HG03039 (cell line): ENCODE data around the gene SLC9A3.

ENCODE experiments used
- ATAC-seq: cut with Tn5 transposase; IDR thresholded peaks from one replicate; pipeline ENCODE4 v1.9.1; 2021; ENCODE audit warnings: mild to moderate bottlenecking, moderate library complexity; ENCODE audit not compliant: unreplicated experiment

The SLC9A3 gene

GRCh38 chr5:448061-448765, 76.0 kb downstream of the SLC9A3 start:
- no peak for ATAC-seq

- ATAC-seq: no peak
Observed at GRCh38 chr5:447501-447900, 76.7 kb downstream of the SLC9A3 start.

DNA sequence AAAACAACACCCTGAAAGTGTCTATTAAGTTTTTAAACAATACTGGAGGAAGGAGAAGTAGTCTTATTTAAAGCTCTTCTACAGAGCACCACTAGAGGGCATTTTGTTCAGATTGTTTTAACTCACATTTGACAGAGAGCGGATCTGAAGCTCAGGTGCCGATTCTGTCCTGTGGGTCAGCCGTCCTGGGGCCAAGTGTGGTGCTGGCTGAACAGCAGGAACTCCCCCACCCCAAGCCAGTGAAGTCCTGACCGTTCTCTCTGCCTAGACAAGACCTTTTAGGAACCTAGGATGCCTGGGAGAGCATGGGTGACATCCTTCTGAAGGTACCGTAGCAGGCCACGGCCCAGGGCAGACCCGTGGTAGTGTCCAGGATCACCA, 77.4 kb downstream of the SLC9A3 start:
- ATAC-seq: no peak

- no peak for ATAC-seq
Observed at GRCh38 chr5:446066-446882, 78.0 kb downstream of the SLC9A3 start.

- ATAC-seq: no peak
Observed at GRCh38 chr5:445591-445990, 78.7 kb downstream of the SLC9A3 start.

GRCh38 chr5:444226-444625, 80.0 kb downstream of the SLC9A3 start:
- ATAC-seq: no peak

GRCh38 chr5:443239-444151, 80.8 kb downstream of the SLC9A3 start:
- no peak for ATAC-seq

DNA sequence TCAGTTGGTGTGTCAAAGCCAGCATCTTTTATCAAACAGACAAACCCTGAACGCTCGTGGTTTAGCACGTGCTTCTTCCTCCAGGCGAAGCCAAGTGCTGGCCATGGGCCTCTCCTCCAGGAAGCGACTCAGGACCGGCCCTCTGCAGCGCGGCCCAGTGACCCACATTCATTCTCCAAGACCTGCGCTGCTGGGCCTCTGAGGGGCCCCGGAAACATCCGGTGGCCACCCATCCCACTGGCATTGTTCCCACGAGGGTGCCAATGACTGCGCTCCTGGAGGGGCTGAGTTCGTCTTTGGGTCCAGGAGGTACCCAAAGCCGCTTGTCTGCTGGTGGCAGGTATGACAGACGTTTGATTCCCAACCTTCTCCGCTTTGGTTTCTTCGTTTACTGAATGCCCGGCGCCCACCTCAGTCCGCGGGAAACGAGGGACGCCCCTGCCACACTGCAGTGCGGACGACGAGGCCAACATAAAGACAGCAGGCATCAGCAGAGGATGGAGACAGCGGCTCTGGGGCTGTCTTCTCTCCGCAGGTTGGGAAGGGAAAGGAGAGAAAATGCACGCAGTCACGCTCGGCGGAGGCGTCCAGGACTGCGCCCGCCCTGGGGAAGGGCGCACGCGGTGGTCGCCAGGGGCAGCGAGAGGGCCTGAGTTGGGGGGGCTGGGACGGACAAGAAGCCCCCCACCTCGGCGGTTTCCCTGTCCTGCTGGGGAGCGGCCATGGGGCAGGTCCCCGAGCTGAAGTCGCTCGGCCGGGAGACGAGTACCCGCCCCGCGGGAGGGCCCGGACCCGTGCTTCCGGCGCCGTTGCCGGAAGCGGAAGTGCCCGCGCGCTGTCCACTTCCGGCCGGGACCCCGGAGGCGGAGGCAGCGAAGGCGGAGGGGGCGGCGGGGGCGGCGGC, 81.7 kb downstream of the SLC9A3 start, which contains the start of gene EXOC3:
Gene EXOC3 (plus strand): TSS at position 842 of the 904 bp plus-strand sequence. CDS start 3,030 bp downstream, outside the sequence.
- peak; percentile 80 for ATAC-seq

- no peak for ATAC-seq
Observed at GRCh38 chr5:441996-442334, 82.3 kb downstream of the SLC9A3 start.

DNA sequence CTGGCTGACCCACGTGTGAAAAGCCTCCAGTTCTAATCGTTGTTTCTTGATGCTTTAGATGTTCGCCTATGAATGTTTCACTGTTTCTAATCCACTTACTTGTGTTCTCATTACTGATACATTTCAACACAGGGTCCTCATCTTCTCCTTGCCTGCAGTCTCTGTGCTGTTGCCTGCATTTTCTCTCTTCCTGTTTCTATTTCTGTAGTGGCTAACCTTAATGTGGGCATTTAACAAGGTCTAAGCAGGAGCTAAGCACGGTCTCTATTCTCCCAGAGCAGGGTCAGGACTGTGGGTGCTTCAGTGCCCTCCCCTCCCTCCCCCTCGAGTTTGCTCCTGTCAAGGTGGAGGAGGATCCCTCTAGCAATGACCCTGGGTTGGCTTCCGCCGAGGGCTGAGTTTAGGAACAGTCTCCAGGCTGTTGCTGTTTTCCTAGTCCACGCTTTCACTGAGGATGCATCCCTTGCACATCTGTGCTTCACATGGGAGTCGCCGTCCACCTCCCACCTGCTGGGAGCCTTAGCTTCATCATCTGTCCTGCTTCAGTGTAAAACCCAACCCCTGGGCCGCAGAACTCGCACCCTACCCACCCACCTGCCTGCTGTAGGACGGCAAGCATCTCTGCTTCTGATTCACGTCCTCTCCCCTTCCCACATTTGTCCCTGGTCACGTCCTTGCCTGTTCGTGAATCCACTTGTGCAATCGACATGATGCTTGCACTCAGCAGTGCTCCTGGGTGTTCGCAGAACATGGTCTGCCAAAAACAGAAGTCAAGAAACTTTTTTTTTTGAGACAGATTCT, 83.6 kb downstream of the SLC9A3 start:
- no peak for ATAC-seq

DNA sequence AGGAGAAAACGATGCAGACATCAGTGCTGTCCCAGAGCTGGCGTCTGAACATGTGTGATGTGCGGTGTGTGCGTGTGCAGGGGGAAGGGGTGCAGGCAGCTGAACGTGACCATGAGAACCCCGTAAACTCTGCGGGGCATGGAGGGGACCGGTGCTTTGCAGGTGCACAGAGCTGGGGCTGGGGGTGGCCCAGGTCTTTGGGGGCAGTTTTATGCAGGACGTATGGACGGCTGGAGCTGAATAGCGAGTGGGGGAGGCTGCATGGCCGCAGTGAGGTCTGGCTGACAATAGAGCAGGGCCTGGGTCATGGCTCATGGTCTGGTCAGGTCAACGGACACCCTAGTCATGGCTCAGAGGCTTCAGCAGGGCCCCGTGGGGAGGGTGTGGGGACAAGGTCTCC, 84.6 kb downstream of the SLC9A3 start:
- no peak for ATAC-seq

- ATAC-seq: no peak
Observed at GRCh38 chr5:439181-439580, 85.1 kb downstream of the SLC9A3 start.

GRCh38 chr5:438481-438981, 85.7 kb downstream of the SLC9A3 start:
- no peak for ATAC-seq

- ATAC-seq: no peak
Observed at GRCh38 chr5:437281-437771, 86.9 kb downstream of the SLC9A3 start.

- no peak for ATAC-seq
Observed at GRCh38 chr5:436641-436975, 87.6 kb downstream of the SLC9A3 start.

DNA sequence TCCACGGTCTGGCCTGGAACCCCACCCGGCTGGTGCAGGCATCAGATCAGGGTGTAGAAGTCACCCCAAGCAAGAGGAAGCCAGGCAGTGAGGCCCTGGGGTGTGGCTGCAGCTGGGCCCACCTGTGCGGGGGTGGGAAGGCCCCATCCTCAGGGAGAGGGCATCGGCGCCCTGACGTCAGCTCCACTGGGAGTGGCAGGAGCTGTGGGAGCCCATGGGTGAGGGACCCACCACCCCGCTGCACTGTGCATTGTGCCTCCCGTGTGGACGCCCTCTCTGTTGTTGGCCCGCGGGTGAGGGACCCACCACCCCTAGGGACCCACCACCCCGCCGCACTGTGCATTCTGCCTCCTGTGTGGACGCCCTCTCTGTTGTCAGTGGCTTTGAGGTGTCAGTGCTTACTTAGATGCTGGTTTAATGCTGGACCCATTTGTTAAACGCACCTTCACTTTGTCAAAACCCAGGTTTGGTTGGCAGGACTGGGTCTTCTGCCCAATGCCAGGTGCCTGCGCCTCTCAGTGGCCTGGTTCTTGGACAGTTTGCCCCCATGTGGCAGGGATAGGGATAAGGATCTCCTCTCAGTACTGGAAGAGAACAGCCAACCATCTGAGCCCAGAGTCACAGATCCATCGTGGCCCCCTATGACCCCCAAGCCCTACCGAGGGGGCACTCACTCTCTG, 88.1 kb downstream of the SLC9A3 start:
- no peak for ATAC-seq

DNA sequence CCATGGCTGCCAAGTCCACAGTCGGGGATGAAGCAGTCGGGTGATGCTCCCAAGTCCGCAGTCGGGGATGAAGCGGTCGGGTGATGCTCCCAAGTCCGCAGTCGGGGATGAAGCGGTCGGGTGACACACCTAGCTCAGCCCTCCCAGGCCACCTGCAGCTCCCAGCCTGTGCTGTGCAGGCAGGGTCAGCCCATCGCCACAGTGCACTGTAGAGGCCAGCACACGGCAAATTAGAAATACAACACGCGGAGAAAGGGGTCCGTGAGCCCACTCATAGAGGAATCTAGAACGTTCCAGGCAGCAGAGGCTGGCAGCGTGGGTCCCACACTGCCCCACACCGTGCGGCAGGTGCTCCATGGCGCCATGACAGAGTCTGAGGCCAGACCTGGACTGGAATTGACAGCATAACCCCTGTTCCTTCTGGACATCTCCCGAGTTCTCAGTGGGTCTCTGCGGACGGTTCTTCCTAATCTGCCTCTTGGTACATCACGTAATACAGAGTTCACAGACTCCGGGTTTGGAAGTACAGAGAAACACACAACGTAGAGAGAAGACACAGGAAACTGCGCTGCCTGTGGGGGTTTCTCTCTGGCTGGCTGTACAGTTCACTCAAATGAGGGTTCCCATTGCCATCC, 89.0 kb downstream of the SLC9A3 start:
- ATAC-seq: no peak

GRCh38 chr5:434443-435146, 89.7 kb downstream of the SLC9A3 start:
- ATAC-seq: no peak
